Chondrocyte (in vitro differentiated cells): ENCODE results near the gene ANXA5. TPM values are rescaled to one million over a fixed set of nuclear protein-coding genes. Genes with fewer than 3 reads are reported as not detected.

Experiments
- DNase-seq: peaks from one replicate; pipeline ENCODE4 v3.0.0; 2021; ENCODE audit warnings: mixed read lengths, low spot score
- H3K27ac Mint-ChIP-seq: one replicate; pipeline ENCODE4 v1.8.0; 2021; ENCODE audit warnings: mild to moderate bottlenecking, moderate library complexity, mixed read lengths; ENCODE audit not compliant: unreplicated experiment
- H3K27me3 Mint-ChIP-seq: 2 replicates; pipeline ENCODE4 v1.8.0; 2021; ENCODE audit warnings: low read depth, mixed read lengths
- H3K36me3 Mint-ChIP-seq: 2 replicates; pipeline ENCODE4 v1.8.0; 2021; ENCODE audit warnings: low read depth, mixed read lengths
- H3K4me1 Mint-ChIP-seq: 2 replicates; pipeline ENCODE4 v1.8.0; 2021; ENCODE audit warnings: low read depth, mild to moderate bottlenecking, mixed read lengths
- H3K4me3 Mint-ChIP-seq: one replicate; pipeline ENCODE4 v1.8.0; 2021; ENCODE audit warnings: mild to moderate bottlenecking, moderate library complexity, mixed read lengths; ENCODE audit not compliant: unreplicated experiment
- H3K9me3 Mint-ChIP-seq: 2 replicates; pipeline ENCODE4 v1.8.0; 2021; ENCODE audit warnings: low read depth, mixed read lengths
- CTCF ChIP-seq: fragments of 200-600 bp; sonication (generic); IDR thresholded peaks from 2 replicates; pipeline ENCODE4 v1.5.0; 2021; ENCODE audit warnings: antibody characterized with exemption, mild to moderate bottlenecking, moderate library complexity
- long read RNA-seq: library from polyadenylated mRNA; stranded (forward); transcript quantifications from one replicate; pipeline ENCODE4 v2.0.0, GENCODE V29; 2021
- total RNA-seq: library from RNA; stranded (reverse); gene quantifications from 3 replicates; pipeline ENCODE4 v1.2.1, GENCODE V29; 2021

The ANXA5 gene
- 585 to 828 TPM (median 589 TPM) in 3 replicates for total RNA-seq
- long read RNA-seq, transcript ANXA5-201 (13 exons, 1,762 nt), result major isoform, 1,481 of 1,564 reads
- long read RNA-seq, partial matches to known transcripts, result 22 of 1,564 reads
- long read RNA-seq, other reads (novel, unspliced or antisense), result 60 of 1,564 reads

DNA sequence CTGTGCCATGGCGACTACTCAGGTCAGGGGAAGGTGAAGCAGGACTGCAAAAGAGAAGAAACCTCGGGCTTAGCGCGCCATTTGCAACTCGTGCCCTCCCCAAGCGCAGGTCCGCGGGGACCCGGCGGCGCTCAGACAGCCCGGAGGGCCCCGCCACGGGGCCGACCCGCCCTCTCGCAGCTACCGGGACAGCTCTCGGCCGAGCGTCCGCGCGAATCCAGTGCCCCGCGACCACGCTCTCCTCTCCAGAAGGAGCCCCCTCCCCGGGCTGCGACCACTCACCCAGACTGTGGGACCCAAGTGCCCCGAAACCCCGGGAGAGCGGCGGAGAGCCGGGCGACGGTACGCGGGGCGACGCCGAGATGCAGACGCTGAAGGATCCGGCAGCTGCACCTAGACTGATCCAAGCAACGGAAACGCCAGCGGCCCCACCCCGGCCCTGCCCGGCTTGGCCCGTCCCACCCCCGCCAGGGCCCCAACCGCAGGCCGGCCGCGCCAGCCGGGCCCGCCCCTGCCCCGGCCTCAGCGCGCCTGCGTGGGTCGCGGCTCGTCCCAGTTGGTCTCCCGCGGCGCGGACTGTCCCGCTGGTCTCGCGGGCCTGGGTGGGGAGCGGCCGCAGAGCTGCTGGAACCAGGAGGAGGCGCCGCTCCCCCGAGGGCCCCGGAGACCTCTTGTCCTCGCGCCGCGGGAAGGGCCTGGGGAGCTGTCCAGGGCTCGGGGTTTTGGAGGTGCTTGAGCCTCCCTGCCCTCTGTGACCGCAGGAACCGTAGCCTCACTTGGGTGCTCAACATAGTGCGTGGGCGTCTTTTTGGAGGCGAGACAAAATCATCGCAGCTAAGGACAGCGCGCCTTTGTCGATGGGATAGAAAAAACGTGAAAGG is at the start of gene ANXA5:
ANXA5 (minus strand) TSS at position 400 of the 881 bp plus-strand sequence; CDS start at position 9, 391 bp downstream.
- TF ChIP-seq CTCF, result peak; percentile 76
- peak; percentile 96 for DNase-seq
- Mint-ChIP-seq H3K4me1 (peaks cover 23% of the 10 kb centered on the region), H3K9me3 (no peaks in the 10 kb centered on the region), H3K27me3 (no peaks in the 10 kb centered on the region), H3K36me3 (peaks cover 13% of the 10 kb centered on the region), H3K4me3 (peak within 1 kb of the TSS; percentile 99), H3K27ac (peak within 1 kb of the TSS; percentile 100)

GRCh38 chr4:121742794-121743193 is 46.0 kb upstream of the ANXA5 start:
- Mint-ChIP-seq H3K27me3 (peaks cover 3% of the 10 kb centered on the region), H3K9me3 (no peaks in the 10 kb centered on the region), H3K36me3 (no peaks in the 10 kb centered on the region), H3K4me3 (no peak overlapping the region), H3K27ac (no peak overlapping the region), H3K4me1 (peaks cover 21% of the 10 kb centered on the region)
- DNase-seq, result no peak
- TF ChIP-seq CTCF, result no peak

DNA sequence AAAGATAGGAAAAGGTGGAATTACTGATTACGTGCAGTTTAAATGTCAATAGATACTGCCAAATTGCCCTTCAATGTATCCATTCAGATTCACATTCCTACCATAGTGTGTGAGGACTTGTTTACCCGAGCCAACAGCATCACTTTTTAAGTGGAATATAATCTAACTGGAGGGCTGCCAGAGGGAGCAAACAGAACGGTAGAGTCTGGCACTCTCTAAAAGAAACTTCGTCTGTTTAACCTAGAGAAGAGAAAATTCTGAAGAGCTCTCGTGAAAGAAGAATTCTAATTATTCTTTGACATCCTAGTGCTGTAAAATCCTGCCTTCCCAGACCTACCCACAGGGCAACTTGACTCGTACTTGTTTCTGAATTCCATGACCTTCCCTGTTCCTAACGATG is 45.0 kb upstream of the ANXA5 start:
- Mint-ChIP-seq H3K27ac (no peak overlapping the region), H3K4me3 (no peak overlapping the region), H3K4me1 (peaks cover 21% of the 10 kb centered on the region), H3K27me3 (no peaks in the 10 kb centered on the region), H3K36me3 (no peaks in the 10 kb centered on the region), H3K9me3 (no peaks in the 10 kb centered on the region)
- no peak for DNase-seq
- TF ChIP-seq CTCF, result no peak

GRCh38 chr4:121740796-121741409 is 44.1 kb upstream of the ANXA5 start:
- Mint-ChIP-seq H3K27ac (no peak overlapping the region), H3K4me1 (peaks cover 21% of the 10 kb centered on the region)
- no peak for DNase-seq

More at GRCh38 chr4:121740796-121741409, 44.1 kb upstream of the ANXA5 start:
- no peak for TF ChIP-seq CTCF
- no peaks in the 10 kb centered on the region for H3K27me3 Mint-ChIP-seq
- no peaks in the 10 kb centered on the region for H3K9me3 Mint-ChIP-seq
- H3K4me3 Mint-ChIP-seq, result no peak overlapping the region
- no peaks in the 10 kb centered on the region for H3K36me3 Mint-ChIP-seq
